Measurements from ENCODE around the gene TANK.

The TANK gene

DNA sequence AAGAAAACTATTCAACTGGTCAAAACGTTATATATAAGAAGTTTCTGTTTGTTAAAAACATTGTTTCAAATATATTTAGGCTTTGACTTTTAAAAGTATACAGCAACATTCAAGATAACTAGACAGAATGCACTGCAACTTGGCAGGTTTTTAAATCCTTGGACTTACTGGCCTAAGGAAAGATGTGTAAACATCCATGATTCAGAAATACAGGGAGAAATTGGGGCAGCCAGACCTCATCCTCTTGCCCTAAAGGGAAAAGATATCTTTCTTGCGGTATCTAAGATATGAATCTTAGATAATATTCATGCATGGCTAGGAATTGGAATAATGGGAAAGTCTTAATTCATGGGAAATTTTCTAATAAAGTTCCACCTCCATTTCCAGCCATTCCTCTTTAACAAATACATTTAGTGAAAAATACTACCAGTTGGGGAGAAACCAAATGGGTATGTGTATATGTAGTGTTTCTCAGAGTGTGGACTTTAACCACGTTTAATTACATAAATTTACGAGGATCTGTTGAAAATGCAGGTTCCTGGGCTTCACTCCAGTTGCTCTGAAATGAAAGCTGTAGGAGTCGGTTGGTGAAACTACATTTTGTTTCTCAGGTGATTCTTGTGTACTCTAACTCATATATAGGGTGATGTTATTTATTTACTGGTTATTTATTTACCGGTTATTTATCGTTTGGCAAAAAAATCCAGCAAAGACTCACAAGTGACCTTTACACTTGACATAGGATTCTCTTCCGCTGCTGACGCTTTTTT is 587 bp upstream of the TANK start:
- peak overlapping the region; percentile 83 to 85 for H3K4me3 ChIP-seq (replicated peaks in 1 of 2; ENCODE audit: low read depth in 2 of 2, low read length in 2 of 2)
- TF ChIP-seq, protein P1, sequence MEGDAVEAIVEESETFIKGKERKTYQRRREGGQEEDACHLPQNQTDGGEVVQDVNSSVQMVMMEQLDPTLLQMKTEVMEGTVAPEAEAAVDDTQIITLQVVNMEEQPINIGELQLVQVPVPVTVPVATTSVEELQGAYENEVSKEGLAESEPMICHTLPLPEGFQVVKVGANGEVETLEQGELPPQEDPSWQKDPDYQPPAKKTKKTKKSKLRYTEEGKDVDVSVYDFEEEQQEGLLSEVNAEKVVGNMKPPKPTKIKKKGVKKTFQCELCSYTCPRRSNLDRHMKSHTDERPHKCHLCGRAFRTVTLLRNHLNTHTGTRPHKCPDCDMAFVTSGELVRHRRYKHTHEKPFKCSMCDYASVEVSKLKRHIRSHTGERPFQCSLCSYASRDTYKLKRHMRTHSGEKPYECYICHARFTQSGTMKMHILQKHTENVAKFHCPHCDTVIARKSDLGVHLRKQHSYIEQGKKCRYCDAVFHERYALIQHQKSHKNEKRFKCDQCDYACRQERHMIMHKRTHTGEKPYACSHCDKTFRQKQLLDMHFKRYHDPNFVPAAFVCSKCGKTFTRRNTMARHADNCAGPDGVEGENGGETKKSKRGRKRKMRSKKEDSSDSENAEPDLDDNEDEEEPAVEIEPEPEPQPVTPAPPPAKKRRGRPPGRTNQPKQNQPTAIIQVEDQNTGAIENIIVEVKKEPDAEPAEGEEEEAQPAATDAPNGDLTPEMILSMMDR (IDR thresholded peaks at IDR 0.05; ENCODE audit: low read depth, low read length), result no peak
- no peak for DNase-seq (ENCODE audit: low read depth in 2 of 2)

DNA sequence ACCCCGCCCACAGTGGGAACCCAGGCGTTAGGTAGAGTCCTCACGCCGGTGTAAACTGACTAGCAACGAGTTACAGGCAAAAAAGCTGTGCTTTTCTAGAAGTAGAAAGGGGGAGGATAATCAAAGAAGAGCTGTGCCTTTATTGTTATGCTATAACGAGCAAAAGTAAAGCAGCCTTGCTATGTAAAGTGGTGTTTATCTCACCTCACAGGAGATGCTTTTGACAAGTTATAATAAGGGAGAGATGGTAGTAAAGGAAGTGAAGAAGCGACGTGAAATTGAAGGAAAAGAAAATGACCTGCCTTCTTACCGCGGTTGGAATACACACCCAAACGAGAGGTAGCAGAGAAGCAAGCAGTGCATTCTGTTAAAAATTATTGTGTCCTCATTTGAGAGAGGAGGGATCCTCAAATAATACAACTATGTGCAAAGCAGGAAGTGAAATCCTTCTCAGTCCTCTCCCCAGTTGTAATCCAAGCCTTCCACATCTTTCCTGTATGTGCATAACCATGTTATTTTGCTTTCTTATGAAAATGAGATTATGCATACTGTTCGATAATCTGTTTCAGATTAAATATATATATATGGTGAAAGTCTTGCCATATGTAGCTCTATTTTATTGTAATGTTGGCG is 962 bp downstream of the TANK start:
- H3K4me3 ChIP-seq (replicated peaks in 1 of 2; ENCODE audit: low read depth in 2 of 2, low read length in 2 of 2), result peak overlapping the region; percentile 83 to 85
- TF ChIP-seq, protein P1 (IDR thresholded peaks at IDR 0.05; ENCODE audit: low read depth, low read length), result no peak
- DNase-seq (ENCODE audit: low read depth in 2 of 2), result peak in 1 of 2 donors; percentile 21

DNA sequence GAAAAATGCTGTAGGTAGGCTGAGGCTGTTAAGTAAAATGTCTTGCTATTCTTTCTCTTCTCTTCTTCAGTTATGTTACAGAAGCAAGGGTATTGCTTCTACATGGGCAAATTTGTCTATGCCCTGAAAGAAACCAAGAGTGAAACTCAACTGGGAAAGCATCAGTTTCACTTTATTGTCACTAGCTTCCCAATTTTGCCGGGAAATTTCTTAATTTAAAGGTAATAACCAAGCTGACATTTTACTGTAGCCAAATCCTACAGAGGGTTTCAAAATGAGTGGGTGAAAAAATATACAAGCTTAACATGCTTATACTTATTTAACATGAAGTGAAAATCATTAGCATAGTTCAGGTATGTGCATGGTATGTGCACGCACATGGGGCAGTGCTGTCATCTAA is 3.2 kb downstream of the TANK start:
- TF ChIP-seq, protein P1 (IDR thresholded peaks at IDR 0.05; ENCODE audit: low read depth, low read length), result no peak
- H3K4me3 ChIP-seq (replicated peaks in 1 of 2; ENCODE audit: low read depth in 2 of 2, low read length in 2 of 2), result no peak overlapping the region
- no peak for DNase-seq (ENCODE audit: low read depth in 2 of 2)

GRCh38 chr2:161164161-161164560 is 3.9 kb downstream of the TANK start:
- TF ChIP-seq, protein P1 (IDR thresholded peaks at IDR 0.05; ENCODE audit: low read depth, low read length), result no peak
- DNase-seq (ENCODE audit: low read depth in 2 of 2), result no peak
- H3K4me3 ChIP-seq (replicated peaks in 1 of 2; ENCODE audit: low read depth in 2 of 2, low read length in 2 of 2), result no peak overlapping the region

GRCh38 chr2:161165266-161165665 is 5.0 kb downstream of the TANK start:
- H3K4me3 ChIP-seq (replicated peaks in 1 of 2; ENCODE audit: low read depth in 2 of 2, low read length in 2 of 2), result no peak overlapping the region
- peak; percentile 74 to 78 for DNase-seq (ENCODE audit: low read depth in 2 of 2)
- TF ChIP-seq, protein P1 (IDR thresholded peaks at IDR 0.05; ENCODE audit: low read depth, low read length), result no peak

GRCh38 chr2:161165811-161166210 is 5.6 kb downstream of the TANK start:
- no peak for DNase-seq (ENCODE audit: low read depth in 2 of 2)
- no peak overlapping the region for H3K4me3 ChIP-seq (replicated peaks in 1 of 2; ENCODE audit: low read depth in 2 of 2, low read length in 2 of 2)
- TF ChIP-seq, protein P1 (IDR thresholded peaks at IDR 0.05; ENCODE audit: low read depth, low read length), result no peak

Data from cardiac fibroblast (primary cell).